Thyroid gland (tissue), 4 donors: Measurements from ENCODE around the gene PRKACA.

Experiments
- CTCF ChIP-seq, 6 experiments: fragments of 200-600 bp in 3 of 6; fragments of 450-650 bp in 3 of 6; sonication (generic) in 3 of 6; IDR thresholded peaks; one replicate each; pipeline ENCODE4 v1.5.1; 2016 to 2019; ENCODE audit warnings: antibody characterized with exemption in 6 of 6, mild to moderate bottlenecking in 2 of 6, inconsistent platforms in 1 of 6, moderate library complexity in 1 of 6
- POLR2A ChIP-seq, 2 donors: fragments of 450-650 bp; IDR thresholded peaks; one replicate each; pipeline ENCODE4 v1.6.1; 2017; ENCODE audit warnings: antibody characterized with exemption in 2 of 2, mild to moderate bottlenecking in 2 of 2, moderate library complexity in 1 of 2

GRCh38 chr19:14088634-14089411 is 28.7 kb downstream of the PRKACA start:
- TF ChIP-seq CTCF (IDR thresholded peaks at IDR 0.05), result no peak
- no peak for TF ChIP-seq POLR2A (IDR thresholded peaks at IDR 0.05)
